HEK293T (cell line): ENCODE results near the gene FOXD4L3.
"Not testable (repeated sequence)": the region's sequence is repeated elsewhere in the genome, so short reads cannot be mapped to it uniquely, and the experiment has no call there.

Experiments used
- ARNT ChIP-seq: fragments of 450-650 bp; IDR thresholded peaks from 2 replicates; pipeline ENCODE4 v1.6.1; 2017; ENCODE audit warnings: mild to moderate bottlenecking
- BHLHE40 ChIP-seq: fragments of 450-650 bp; IDR thresholded peaks from 2 replicates; pipeline ENCODE4 v1.6.1; 2016; ENCODE audit warnings: mild to moderate bottlenecking, moderate library complexity, borderline replicate concordance
- ELF4 ChIP-seq: fragments of 450-650 bp; IDR thresholded peaks from 2 replicates; pipeline ENCODE4 v1.6.1; 2017; ENCODE audit warnings: antibody characterized with exemption
- FOXA1 ChIP-seq: fragments of 450-650 bp; IDR thresholded peaks from 2 replicates; pipeline ENCODE4 v1.6.1; 2016; ENCODE audit warnings: mild to moderate bottlenecking
- FOXK2 ChIP-seq: fragments of 450-650 bp; IDR thresholded peaks from 2 replicates; pipeline ENCODE4 v1.6.1; 2016; ENCODE audit warnings: mild to moderate bottlenecking
- FOXM1 ChIP-seq: fragments of 450-650 bp; IDR thresholded peaks from 2 replicates; pipeline ENCODE4 v1.6.1; 2017; ENCODE audit warnings: mild to moderate bottlenecking, borderline replicate concordance
- HDGF ChIP-seq: fragments of 450-650 bp; IDR thresholded peaks from 2 replicates; pipeline ENCODE4 v1.6.1; 2017; ENCODE audit warnings: antibody characterized with exemption, borderline replicate concordance
- NFRKB ChIP-seq: fragments of 450-650 bp; IDR thresholded peaks from 2 replicates; pipeline ENCODE4 v1.6.1; 2016; ENCODE audit warnings: mild to moderate bottlenecking, moderate library complexity
- SP1 ChIP-seq: fragments of 450-650 bp; IDR thresholded peaks from 2 replicates; pipeline ENCODE4 v1.6.1; 2017
- SUZ12 ChIP-seq: fragments of 450-650 bp; IDR thresholded peaks from 2 replicates; pipeline ENCODE4 v1.6.1; 2016; ENCODE audit warnings: mild to moderate bottlenecking

DNA sequence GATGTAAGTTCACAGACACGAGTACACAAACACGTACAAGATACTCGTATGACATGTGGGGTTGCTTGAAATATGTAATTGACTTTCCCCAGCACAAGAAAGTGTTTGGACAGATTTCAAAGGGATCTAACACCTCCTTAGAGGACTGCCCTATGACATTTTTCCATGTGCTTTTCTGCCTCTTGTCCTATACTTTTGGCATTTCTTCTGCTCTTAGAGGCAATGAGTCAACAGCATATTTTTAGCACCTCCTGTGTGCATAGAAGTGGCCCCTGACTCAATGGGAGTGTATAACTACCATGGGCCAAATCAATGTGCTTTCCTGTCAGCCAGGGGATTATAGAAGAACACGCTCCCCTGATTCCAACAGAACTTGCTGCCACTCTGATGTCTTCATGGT lies 49.0 kb downstream of the FOXD4L3 start:
- TF ChIP-seq SP1, FOXM1, ELF4, SUZ12, FOXA1, ARNT, HDGF, BHLHE40, NFRKB, FOXK2: not testable (repeated sequence)
